Mesenchymal stem cell (in vitro differentiated cells and primary cell): Measurements from ENCODE around the gene ITIH4.

Experiments used
- DNase-seq: peaks from one replicate; pipeline ENCODE4 v3.0.0-alpha.2; 2013
- H2AFZ ChIP-seq: one replicate; pipeline ENCODE4 v1.6.1; 2013; ENCODE audit warnings: low read depth, mild to moderate bottlenecking, control low read depth, inconsistent platforms, low read length, moderate library complexity
- H2AK5ac ChIP-seq: 2 replicates; pipeline ENCODE4 v1.6.1; 2013; ENCODE audit warnings: low read length, moderate library complexity, mild to moderate bottlenecking, inconsistent platforms; ENCODE audit not compliant: severe bottlenecking
- H2BK120ac ChIP-seq: one replicate; pipeline ENCODE4 v1.6.1; 2013; ENCODE audit warnings: low read depth, mild to moderate bottlenecking, inconsistent platforms, low read length, moderate library complexity
- H2BK12ac ChIP-seq, 2 experiments: one replicate each; pipeline ENCODE4 v1.6.1; 2013; ENCODE audit warnings: inconsistent platforms in 2 of 2, low read length in 2 of 2, mild to moderate bottlenecking in 2 of 2, moderate library complexity in 2 of 2, control low read depth in 1 of 2
- H2BK15ac ChIP-seq: one replicate; pipeline ENCODE4 v1.6.1; 2013; ENCODE audit warnings: mild to moderate bottlenecking, low read depth, inconsistent platforms; ENCODE audit not compliant: poor library complexity, severe bottlenecking
- H2BK5ac ChIP-seq: 2 replicates; pipeline ENCODE4 v1.6.1; 2013; ENCODE audit warnings: low read depth, mild to moderate bottlenecking, low read length, control low read depth, inconsistent platforms; ENCODE audit not compliant: poor library complexity, severe bottlenecking
- H3K14ac ChIP-seq, 2 experiments: one replicate each; pipeline ENCODE4 v1.6.1; 2013; ENCODE audit warnings: inconsistent platforms in 2 of 2, low read length in 2 of 2, control low read depth in 1 of 2, mild to moderate bottlenecking in 1 of 2, moderate library complexity in 1 of 2
- H3K18ac ChIP-seq, 2 experiments: one replicate each; pipeline ENCODE4 v1.6.1; 2013; ENCODE audit warnings: inconsistent platforms in 2 of 2, low read length in 2 of 2, control low read depth in 1 of 2, low read depth in 1 of 2, mild to moderate bottlenecking in 1 of 2
- H3K23ac ChIP-seq, 2 experiments: one replicate each; pipeline ENCODE4 v1.6.1; 2013; ENCODE audit warnings: inconsistent platforms in 2 of 2, low read length in 2 of 2, mild to moderate bottlenecking in 2 of 2, moderate library complexity in 2 of 2, control low read depth in 1 of 2
- H3K27ac ChIP-seq: 2 replicates; pipeline ENCODE4 v1.5.1; 2013; ENCODE audit warnings: mild to moderate bottlenecking, moderate library complexity, low read length, control low read depth, inconsistent platforms; ENCODE audit not compliant: poor library complexity, severe bottlenecking
- H3K27me3 ChIP-seq, 2 experiments: 2 replicates each; pipeline versions ENCODE4 v1.6.1 to v1.7.0; 2013; ENCODE audit warnings: low read length in 2 of 2, mild to moderate bottlenecking in 2 of 2, moderate library complexity in 2 of 2, control low read depth in 1 of 2, inconsistent platforms in 1 of 2; ENCODE audit not compliant: control insufficient read depth in 1 of 2, insufficient read depth in 1 of 2
- H3K36me3 ChIP-seq, 2 experiments: 2 replicates each; pipeline versions ENCODE4 v1.6.1 to v1.7.0; 2013; ENCODE audit warnings: low read length in 2 of 2, control low read depth in 1 of 2, inconsistent platforms in 1 of 2, low read depth in 1 of 2, mild to moderate bottlenecking in 1 of 2; ENCODE audit not compliant: insufficient read depth in 2 of 2, control insufficient read depth in 1 of 2
- H3K4ac ChIP-seq, 2 experiments: one replicate each; pipeline ENCODE4 v1.6.1; 2013; ENCODE audit warnings: inconsistent platforms in 2 of 2, low read length in 2 of 2, mild to moderate bottlenecking in 2 of 2, moderate library complexity in 2 of 2, control low read depth in 1 of 2, low read depth in 1 of 2
- H3K4me1 ChIP-seq: 2 replicates; pipeline ENCODE4 v1.6.1; 2013; ENCODE audit warnings: low read depth, low read length, control low read depth; ENCODE audit not compliant: control insufficient read depth, insufficient read depth
- H3K4me2 ChIP-seq: 2 replicates; pipeline ENCODE4 v1.6.1; 2013; ENCODE audit warnings: low read length, mild to moderate bottlenecking, inconsistent platforms; ENCODE audit not compliant: poor library complexity, severe bottlenecking
- H3K4me3 ChIP-seq, 2 experiments: 2 replicates each; pipeline versions ENCODE4 v1.5.1 to v1.7.0; 2013; ENCODE audit warnings: low read length in 2 of 2, mild to moderate bottlenecking in 2 of 2, control low read depth in 1 of 2, low read depth in 1 of 2; ENCODE audit not compliant: insufficient read depth in 1 of 2
- H3K79me1 ChIP-seq: replicated peaks from 2 replicates; pipeline ENCODE4 v1.6.1; 2013; ENCODE audit warnings: mild to moderate bottlenecking, control low read depth, low read length, inconsistent platforms; ENCODE audit not compliant: poor library complexity, severe bottlenecking
- H3K9ac ChIP-seq: 2 replicates; pipeline ENCODE4 v1.7.0; 2013; ENCODE audit warnings: mild to moderate bottlenecking, low read length, moderate library complexity
- H3K9me3 ChIP-seq: 2 replicates; pipeline ENCODE4 v1.7.0; 2013; ENCODE audit warnings: mild to moderate bottlenecking, low read length; ENCODE audit not compliant: control insufficient read depth
- H4K8ac ChIP-seq: one replicate; pipeline ENCODE4 v1.6.1; 2013; ENCODE audit warnings: inconsistent platforms, mild to moderate bottlenecking, low read length, moderate library complexity
- H4K91ac ChIP-seq: one replicate; pipeline ENCODE4 v1.6.1; 2013; ENCODE audit warnings: mild to moderate bottlenecking, low read length, inconsistent platforms
- WGBS: methylation state at CpG from one replicate; pipeline ENCODE4 v1.1.7; 2013; ENCODE audit warnings: mixed read lengths; 5-methylcytosine and 5-hydroxymethylcytosine counted together

Gene ITIH4

DNA sequence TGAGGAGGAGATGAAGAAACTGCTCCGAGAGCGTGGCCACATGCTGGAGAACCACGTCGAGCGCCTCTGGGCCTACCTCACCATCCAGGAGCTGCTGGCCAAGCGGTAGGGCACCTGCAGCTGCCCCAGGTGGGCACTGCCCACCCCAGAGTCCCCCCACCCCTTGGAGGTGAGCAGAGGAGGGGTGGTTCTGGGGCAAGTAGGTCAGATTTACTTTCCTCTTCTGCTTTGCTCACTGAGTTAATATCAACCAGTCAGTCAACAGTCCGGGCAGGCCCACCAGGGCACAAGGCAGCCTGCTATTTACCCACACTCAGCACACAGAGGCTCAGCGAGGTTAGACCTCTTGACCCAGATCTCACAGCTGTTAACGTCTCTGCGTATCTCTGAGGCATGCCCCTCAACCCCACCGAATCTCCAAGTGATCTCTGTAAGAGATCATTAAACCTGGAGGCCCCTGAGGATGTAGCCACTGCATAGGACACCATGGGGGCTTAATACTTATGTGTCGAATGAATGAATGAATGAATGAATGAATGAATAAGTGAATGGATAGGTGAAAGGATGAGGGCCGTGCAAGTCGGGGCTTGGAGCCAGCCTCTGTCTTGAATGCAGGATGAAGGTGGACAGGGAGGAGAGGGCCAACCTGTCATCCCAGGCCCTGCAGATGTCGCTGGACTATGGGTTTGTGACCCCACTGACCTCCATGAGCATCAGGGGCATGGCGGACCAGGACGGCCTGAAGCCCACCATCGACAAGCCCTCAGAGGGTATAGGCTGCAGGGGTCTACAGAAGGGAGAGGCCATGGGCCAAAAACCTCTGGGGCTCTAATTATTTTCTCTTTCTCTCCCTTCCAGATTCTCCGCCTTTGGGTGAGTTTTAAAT, 43.9 kb downstream of the ITIH4 start:
- no peak overlapping the region for H4K91ac ChIP-seq
- peaks cover 0 to 5% of the 10 kb centered on the region in 2 experiments for H3K36me3 ChIP-seq
- no peak overlapping the region for H2BK12ac ChIP-seq
- H3K14ac ChIP-seq = no peak overlapping the region
- H3K4me2 ChIP-seq = no peak overlapping the region
- 83% methylated on average over 15 of the region's 19 CpGs for WGBS
- H2AK5ac ChIP-seq = no peak overlapping the region
- H3K4me1 ChIP-seq = peaks cover 3% of the 10 kb centered on the region
- no peak overlapping the region for H3K23ac ChIP-seq
- H2BK15ac ChIP-seq = no peak overlapping the region
- no peak overlapping the region for H2AFZ ChIP-seq
- H4K8ac ChIP-seq = no peak overlapping the region
- no peak overlapping the region for H3K27ac ChIP-seq
- peaks cover 42 to 74% of the 10 kb centered on the region in 2 experiments for H3K27me3 ChIP-seq
- H3K9me3 ChIP-seq = no peaks in the 10 kb centered on the region
- H2BK5ac ChIP-seq = no peak overlapping the region
- no peaks in the 10 kb centered on the region for H3K79me1 ChIP-seq
- H3K4ac ChIP-seq = no peak overlapping the region
- no peak for DNase-seq
- no peak overlapping the region for H3K18ac ChIP-seq
- no peak overlapping the region for H2BK120ac ChIP-seq
- H3K9ac ChIP-seq = no peak overlapping the region
- H3K4me3 ChIP-seq = no peak overlapping the region

DNA sequence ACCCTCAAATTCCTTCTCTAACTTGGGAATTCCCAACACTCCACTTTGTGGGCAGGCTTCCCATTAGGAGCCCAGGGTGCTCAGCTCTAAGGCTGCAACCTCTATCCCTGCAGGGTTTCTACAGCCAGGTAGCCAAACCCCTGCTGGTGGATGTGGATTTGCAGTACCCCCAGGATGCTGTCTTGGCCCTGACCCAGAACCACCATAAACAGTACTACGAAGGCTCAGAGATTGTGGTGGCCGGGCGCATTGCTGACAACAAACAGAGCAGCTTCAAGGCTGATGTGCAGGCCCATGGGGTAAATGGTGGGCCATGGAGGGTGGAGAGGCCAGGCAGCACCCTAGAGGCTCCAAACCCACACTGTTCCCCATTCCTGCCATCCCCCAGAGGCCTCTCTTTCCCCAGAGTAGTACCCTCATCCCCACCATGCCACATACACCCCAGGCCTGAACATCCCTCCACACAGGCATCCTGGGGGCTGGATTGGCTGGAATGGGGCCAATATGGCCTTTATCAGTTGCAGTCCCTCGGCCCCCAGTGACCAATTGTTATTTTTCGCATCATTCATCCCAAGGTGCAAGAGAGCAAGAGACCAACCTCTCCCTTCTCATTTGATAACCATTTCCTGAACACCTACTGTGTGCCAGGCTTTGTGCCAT, 45.4 kb downstream of the ITIH4 start:
- Histone ChIP-seq H2AK5ac (no peak overlapping the region), H3K9ac (no peak overlapping the region), H3K36me3 (no peaks in the 10 kb centered on the region), H3K14ac (no peak overlapping the region), H3K23ac (no peak overlapping the region), H2BK12ac (no peak overlapping the region), H3K18ac (no peak overlapping the region), H2BK15ac (no peak overlapping the region), H2BK5ac (peak overlapping the region; percentile 32), H3K4me3 (no peak overlapping the region), H3K9me3 (no peaks in the 10 kb centered on the region), H3K79me1 (no peaks in the 10 kb centered on the region), H4K8ac (no peak overlapping the region), H3K4ac (no peak overlapping the region), H3K4me2 (no peak overlapping the region), H3K27ac (no peak overlapping the region), H3K4me1 (no peaks in the 10 kb centered on the region), H4K91ac (no peak overlapping the region), H2AFZ (no peak overlapping the region), H2BK120ac (no peak overlapping the region), H3K27me3 (peaks cover 44 to 73% of the 10 kb centered on the region in 2 experiments)
- no peak for DNase-seq
- 83% methylated on average over 3 of the region's 5 CpGs for WGBS

DNA sequence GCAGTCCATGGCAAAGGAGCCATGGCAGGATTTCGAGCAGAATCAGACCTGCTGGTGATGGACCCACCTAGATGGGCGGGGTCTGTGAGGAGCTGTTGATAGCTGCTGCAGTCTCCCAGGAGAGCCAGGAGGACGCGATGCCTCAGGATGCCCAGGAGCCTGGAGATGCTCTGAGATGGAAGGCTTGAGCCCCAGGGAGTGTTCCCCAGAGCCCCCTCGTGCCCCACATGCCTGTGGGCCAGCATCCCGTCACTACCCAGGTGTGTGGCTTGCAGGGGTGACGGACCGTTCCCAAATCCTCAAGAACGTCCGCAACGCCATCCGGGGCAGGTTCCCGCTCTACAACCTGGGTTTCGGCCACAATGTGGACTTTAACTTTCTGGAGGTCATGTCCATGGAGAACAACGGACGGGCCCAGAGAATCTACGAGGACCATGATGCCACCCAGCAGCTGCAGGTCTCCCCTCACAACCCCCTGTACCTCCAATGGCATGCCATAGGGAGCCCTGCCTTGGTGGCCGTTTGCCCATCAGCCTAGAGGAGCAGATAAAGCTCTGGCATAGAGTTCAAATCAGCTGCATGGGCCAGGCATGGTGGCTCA, 46.4 kb downstream of the ITIH4 start:
- no peak overlapping the region for H3K4me2 ChIP-seq
- no peak overlapping the region for H2BK15ac ChIP-seq
- no peak overlapping the region for H4K91ac ChIP-seq
- no peaks in the 10 kb centered on the region for H3K4me1 ChIP-seq
- no peak for DNase-seq
- peaks cover 53 to 72% of the 10 kb centered on the region in 2 experiments for H3K27me3 ChIP-seq
- no peak overlapping the region for H3K23ac ChIP-seq
- no peak overlapping the region for H2BK5ac ChIP-seq
- no peak overlapping the region for H3K4ac ChIP-seq
- no peak overlapping the region for H3K9ac ChIP-seq
- no peak overlapping the region for H2BK12ac ChIP-seq
- no peak overlapping the region for H2BK120ac ChIP-seq
- H3K4me3 ChIP-seq = no peak overlapping the region
- no peak overlapping the region for H4K8ac ChIP-seq
- no peaks in the 10 kb centered on the region for H3K79me1 ChIP-seq
- H2AFZ ChIP-seq = no peak overlapping the region
- no peak overlapping the region for H3K14ac ChIP-seq
- no peaks in the 10 kb centered on the region for H3K9me3 ChIP-seq
- H3K27ac ChIP-seq = no peak overlapping the region
- H3K18ac ChIP-seq = no peak overlapping the region
- H2AK5ac ChIP-seq = no peak overlapping the region
- H3K36me3 ChIP-seq = no peaks in the 10 kb centered on the region
- 81% methylated on average over 18 of the region's 18 CpGs for WGBS

DNA sequence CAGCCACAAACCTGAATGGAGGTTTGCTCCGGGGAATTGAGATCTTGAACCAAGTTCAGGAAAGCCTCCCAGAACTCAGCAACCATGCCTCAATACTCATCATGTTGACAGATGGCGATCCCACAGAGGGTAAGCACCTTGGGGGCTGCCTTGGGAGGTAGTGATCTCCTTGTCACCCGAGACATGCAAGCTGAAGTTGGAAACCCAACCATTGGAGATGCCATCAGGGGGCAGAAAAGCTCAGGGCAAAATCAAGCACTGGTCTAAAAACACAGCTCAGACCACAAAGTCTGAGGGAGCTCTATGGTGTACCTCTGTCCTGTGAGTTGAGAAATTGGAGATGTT, 47.3 kb downstream of the ITIH4 start:
- Histone ChIP-seq H3K9ac (no peak overlapping the region), H3K27me3 (peaks cover 63 to 75% of the 10 kb centered on the region in 2 experiments), H3K18ac (no peak overlapping the region), H3K4me1 (no peaks in the 10 kb centered on the region), H3K79me1 (no peaks in the 10 kb centered on the region), H3K4me2 (no peak overlapping the region), H3K27ac (no peak overlapping the region), H3K4me3 (no peak overlapping the region), H3K9me3 (no peaks in the 10 kb centered on the region), H2BK5ac (no peak overlapping the region), H2BK15ac (no peak overlapping the region), H3K23ac (no peak overlapping the region), H2BK120ac (no peak overlapping the region), H3K4ac (no peak overlapping the region), H2BK12ac (no peak overlapping the region), H4K8ac (no peak overlapping the region), H2AFZ (no peak overlapping the region), H3K14ac (no peak overlapping the region), H4K91ac (no peak overlapping the region), H2AK5ac (no peak overlapping the region), H3K36me3 (no peaks in the 10 kb centered on the region)
- DNase-seq = no peak
- WGBS = 83% methylated on average over 3 of the region's 3 CpGs
